ENCODE data around the gene SH3GL2.

DNA sequence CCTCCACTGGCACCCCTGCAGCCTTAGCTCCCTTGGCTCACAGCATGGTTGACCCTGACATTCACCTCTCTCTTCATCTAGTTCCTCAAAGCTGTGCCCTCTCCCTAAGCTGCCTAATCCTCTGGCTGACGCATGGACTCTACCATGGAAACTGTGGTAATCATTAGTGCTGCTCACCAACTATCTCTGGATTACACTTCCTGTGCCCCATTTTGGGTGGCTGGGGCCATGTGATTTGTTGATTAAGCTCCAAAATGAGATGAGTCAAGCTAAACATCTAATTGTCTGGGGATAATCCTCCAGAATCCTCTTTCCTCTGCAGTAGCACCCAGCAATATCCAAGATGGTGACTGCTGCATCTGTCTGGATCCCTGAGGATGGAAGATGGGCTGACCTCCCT lies 264.4 kb downstream of the SH3GL2 start:
- no peak for TF ChIP-seq CTCF (IDR thresholded peaks at IDR 0.05; ENCODE audit: low read depth, low read length, poor library complexity, severe bottlenecking)
- no peak for TF ChIP-seq EZH2phosphoT487 (IDR thresholded peaks at IDR 0.05; ENCODE audit: borderline replicate concordance, low read length)
